Natural killer cell (primary cell): ENCODE results near the gene CTSH. TPM values are rescaled to one million over a fixed set of nuclear protein-coding genes. Genes with fewer than 3 reads are reported as not detected.

Experiments used
- ATAC-seq, 3 donors: fragments of 150-1000 bp in 2 of 3; fragments of 200-7000 bp in 1 of 3; cut with Tn5 transposase; 1 replicate in 1 of 3; 2 replicates in 2 of 3; pipeline ENCODE4 v1.10.0; 2021; ENCODE audit warnings: mild to moderate bottlenecking in 2 of 3, moderate library complexity in 2 of 3
- DNase-seq, 2 donors: peaks; one replicate each; pipeline versions ENCODE4 v3.0.0 to v3.0.0-alpha.2; 2013 to 2021; ENCODE audit warnings: mixed read lengths in 1 of 2
- H3K27ac ChIP-seq: one replicate; pipeline ENCODE4 v1.5.1; 2013; ENCODE audit warnings: mild to moderate bottlenecking, low read length
- H3K27me3 ChIP-seq: one replicate; pipeline ENCODE4 v1.6.1; 2013; ENCODE audit warnings: low read length; ENCODE audit not compliant: control insufficient read depth, insufficient read depth
- H3K36me3 ChIP-seq: one replicate; pipeline ENCODE4 v1.6.1; 2013; ENCODE audit warnings: low read length; ENCODE audit not compliant: control insufficient read depth, insufficient read depth
- H3K4me1 ChIP-seq: one replicate; pipeline ENCODE4 v1.6.1; 2013; ENCODE audit warnings: low read length; ENCODE audit not compliant: control insufficient read depth, insufficient read depth
- H3K4me3 ChIP-seq: one replicate; pipeline ENCODE4 v1.5.1; 2013; ENCODE audit warnings: low read length
- H3K9me3 ChIP-seq: one replicate; pipeline ENCODE4 v1.6.1; 2013; ENCODE audit warnings: low read length; ENCODE audit not compliant: control insufficient read depth, insufficient read depth
- H3K27ac Mint-ChIP-seq, 2 donors: one replicate each; pipeline ENCODE4 v1.8.0; 2022; ENCODE audit warnings: mild to moderate bottlenecking in 2 of 2, mixed read lengths in 2 of 2, moderate library complexity in 1 of 2
- H3K27me3 Mint-ChIP-seq, 2 donors: one replicate each; pipeline ENCODE4 v1.8.0; 2022; ENCODE audit warnings: low read depth in 2 of 2, mixed read lengths in 2 of 2
- H3K36me3 Mint-ChIP-seq: one replicate; pipeline ENCODE4 v1.8.0; 2022; ENCODE audit warnings: mixed read lengths
- H3K4me1 Mint-ChIP-seq, 2 donors: one replicate each; pipeline ENCODE4 v1.8.0; 2022; ENCODE audit warnings: mixed read lengths in 2 of 2
- H3K4me3 Mint-ChIP-seq: one replicate; pipeline ENCODE4 v1.8.0; 2022; ENCODE audit warnings: mild to moderate bottlenecking, moderate library complexity, mixed read lengths
- H3K9me3 Mint-ChIP-seq, 2 donors: one replicate each; pipeline ENCODE4 v1.8.0; 2022; ENCODE audit warnings: mixed read lengths in 2 of 2
- WGBS: methylation state at CpG from one replicate; pipeline ENCODE4 v1.1.7; 2013; ENCODE audit warnings: missing lambda C conversion rate; ENCODE audit not compliant: insufficient coverage; 5-methylcytosine and 5-hydroxymethylcytosine counted together
- intact Hi-C: fragments of 100-400 bp; cut with micrococcal nuclease; formaldehyde crosslinking; loops from one replicate; pipeline ENCODE4 v1.14.2; 2022
- total RNA-seq, 4 donors: library from RNA; stranded (reverse); fragments of 120-200 nt in 1 of 4; gene quantifications; one replicate each; pipeline versions ENCODE4 v1.2.3 to v1.2.4, GENCODE V29; 2013 to 2022
- TF ChIP-seq, protein P1 (sequence below): fragments of 200-600 bp; IDR thresholded peaks from one replicate; pipeline ENCODE4 v1.8.0; 2022; ENCODE audit warnings: antibody characterized with exemption

CTSH gene
- total RNA-seq, 3 donors from 2014 or later (not counting 1 experiment from before 2014, with no cell fraction given) = 8.8 to 18.1 (median 9.7) TPM

DNA sequence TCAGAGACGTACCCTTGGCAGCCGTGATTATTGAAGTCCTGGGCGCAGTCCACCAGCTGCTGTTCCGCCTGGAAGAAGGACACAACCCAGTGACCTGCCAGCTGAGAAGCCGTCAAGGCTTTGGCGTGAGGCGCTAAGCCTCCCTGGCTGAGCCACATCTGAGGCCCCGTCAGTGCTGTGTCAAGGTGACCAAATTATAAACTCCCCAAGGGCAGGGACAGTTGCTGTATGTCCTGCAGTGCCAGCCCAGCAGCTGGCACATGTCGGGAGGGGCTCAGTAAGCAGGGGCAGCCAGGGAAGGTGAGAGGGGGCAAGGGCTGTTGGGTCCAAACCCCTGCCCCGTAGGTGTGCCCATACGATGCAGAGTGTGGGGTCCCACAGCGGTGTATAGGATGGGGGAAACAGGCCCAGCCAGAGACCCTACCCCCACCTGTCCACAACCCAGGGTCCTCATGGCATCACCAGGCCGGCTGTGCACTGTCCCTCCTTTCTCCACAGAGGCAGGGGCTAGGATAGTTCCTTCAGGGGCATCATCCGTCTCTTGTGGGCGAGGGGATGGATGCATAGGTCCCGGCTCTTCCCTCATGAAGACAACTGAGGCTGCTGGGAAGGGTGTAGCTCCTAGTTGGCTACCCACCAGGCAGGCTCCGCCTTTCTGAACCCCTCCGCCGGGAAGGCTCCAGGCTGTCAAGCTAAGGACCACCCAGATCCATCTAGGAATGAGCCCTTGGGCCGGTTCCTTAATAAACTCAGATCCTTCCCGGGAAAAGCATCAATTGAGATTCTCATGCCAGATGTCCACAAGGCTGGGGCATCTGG lies 13.2 kb downstream of the CTSH start:
- no peak overlapping the region for H3K27ac Mint-ChIP-seq
- H3K4me3 Mint-ChIP-seq = no peak overlapping the region
- Histone ChIP-seq H3K9me3 (no peaks in the 10 kb centered on the region), H3K36me3 (peaks cover 11% of the 10 kb centered on the region), H3K27ac (no peak overlapping the region), H3K4me1 (peaks cover 9% of the 10 kb centered on the region), H3K27me3 (no peaks in the 10 kb centered on the region), H3K4me3 (no peak overlapping the region)
- intact Hi-C loops = no loop called here
- H3K9me3 Mint-ChIP-seq = no peaks in the 10 kb centered on the region
- DNase-seq (no peak), ATAC-seq (no peak)
- H3K4me1 Mint-ChIP-seq = no peaks in the 10 kb centered on the region
- H3K27me3 Mint-ChIP-seq = no peaks in the 10 kb centered on the region
- H3K36me3 Mint-ChIP-seq = no peaks in the 10 kb centered on the region
- TF ChIP-seq, protein P1, sequence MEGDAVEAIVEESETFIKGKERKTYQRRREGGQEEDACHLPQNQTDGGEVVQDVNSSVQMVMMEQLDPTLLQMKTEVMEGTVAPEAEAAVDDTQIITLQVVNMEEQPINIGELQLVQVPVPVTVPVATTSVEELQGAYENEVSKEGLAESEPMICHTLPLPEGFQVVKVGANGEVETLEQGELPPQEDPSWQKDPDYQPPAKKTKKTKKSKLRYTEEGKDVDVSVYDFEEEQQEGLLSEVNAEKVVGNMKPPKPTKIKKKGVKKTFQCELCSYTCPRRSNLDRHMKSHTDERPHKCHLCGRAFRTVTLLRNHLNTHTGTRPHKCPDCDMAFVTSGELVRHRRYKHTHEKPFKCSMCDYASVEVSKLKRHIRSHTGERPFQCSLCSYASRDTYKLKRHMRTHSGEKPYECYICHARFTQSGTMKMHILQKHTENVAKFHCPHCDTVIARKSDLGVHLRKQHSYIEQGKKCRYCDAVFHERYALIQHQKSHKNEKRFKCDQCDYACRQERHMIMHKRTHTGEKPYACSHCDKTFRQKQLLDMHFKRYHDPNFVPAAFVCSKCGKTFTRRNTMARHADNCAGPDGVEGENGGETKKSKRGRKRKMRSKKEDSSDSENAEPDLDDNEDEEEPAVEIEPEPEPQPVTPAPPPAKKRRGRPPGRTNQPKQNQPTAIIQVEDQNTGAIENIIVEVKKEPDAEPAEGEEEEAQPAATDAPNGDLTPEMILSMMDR = no peak
- 92% methylated on average over 21 of the region's 21 CpGs for WGBS

DNA sequence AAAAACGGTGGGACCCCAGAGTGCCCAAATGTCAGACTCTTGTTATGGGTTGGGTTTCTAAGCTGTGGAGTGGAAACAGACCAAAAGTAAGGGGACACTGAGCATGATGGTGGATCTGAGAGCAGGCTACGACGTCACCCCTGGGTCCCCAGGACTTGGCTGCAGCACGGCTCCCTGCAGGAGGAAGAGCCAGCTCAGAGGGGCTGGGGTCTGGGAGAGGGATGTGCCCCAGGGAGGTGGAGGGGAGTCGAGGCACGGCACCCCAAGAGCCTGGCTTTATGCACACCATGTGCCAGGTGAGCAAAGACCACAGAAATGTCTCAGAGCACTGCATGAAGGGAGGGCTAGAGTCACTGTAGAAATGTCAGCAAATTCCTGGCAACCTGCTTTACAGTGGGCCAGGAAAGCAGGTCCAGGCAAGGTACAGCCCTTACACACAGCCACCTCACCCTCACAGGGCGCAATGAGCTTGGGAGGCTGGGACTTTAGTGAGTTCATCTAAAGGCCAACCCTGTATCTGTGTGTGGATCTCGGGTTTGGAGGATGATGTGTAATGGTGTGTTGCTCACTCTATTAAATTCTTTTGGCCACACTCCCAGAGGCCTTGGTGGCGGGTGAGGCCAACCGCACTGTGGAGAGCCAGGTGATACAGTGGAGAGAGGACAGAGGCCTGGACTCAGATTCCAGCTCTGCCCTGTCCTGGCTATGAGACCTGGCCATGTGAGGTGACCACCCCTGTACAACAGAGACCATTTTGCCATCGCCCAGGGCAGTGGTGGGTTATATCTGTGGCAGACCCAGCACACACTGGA lies 14.1 kb downstream of the CTSH start:
- WGBS = 81% methylated on average over 10 of the region's 11 CpGs

DNA sequence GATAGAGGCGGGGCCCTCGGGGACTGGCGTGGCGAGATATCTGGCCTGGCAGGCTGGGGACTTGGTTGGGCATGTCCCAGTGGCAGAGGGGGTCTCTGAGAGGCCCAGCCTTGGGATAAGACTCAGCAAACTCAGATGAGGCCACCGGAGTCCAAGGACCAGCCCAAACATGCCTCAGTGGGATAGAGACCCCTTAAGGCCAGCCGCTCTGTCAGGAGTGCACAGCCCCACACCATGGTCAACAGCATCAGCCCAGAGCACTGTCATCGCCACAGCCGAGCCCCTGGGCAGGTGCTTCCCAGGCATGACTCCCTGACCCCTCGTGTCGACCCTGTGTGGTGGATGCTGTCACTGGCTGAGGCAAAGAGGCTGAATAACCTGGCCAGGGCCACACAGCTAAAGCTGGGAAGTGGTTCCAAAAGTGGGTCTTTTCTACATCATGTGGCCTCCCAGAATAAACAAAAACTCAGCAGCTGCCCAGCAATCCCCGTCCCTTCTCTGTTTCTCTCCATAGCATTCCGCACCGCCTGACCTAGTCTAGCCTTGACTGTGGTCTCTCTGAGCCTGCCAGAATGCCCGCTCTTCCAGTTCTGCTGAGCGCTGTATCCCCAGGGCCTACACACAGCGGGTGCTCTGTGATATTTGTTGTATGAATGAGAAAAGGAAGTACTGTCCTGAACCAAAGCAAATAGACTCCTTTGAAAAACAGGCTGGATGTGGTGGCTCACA lies 15.1 kb downstream of the CTSH start:
- no peak for DNase-seq
- Histone ChIP-seq H3K27me3 (no peaks in the 10 kb centered on the region), H3K4me1 (no peaks in the 10 kb centered on the region), H3K9me3 (no peaks in the 10 kb centered on the region), H3K36me3 (peaks cover 10% of the 10 kb centered on the region), H3K27ac (no peak overlapping the region), H3K4me3 (no peak overlapping the region)
- Mint-ChIP-seq H3K4me1 (no peaks in the 10 kb centered on the region), H3K9me3 (no peaks in the 10 kb centered on the region), H3K27me3 (no peaks in the 10 kb centered on the region), H3K36me3 (no peaks in the 10 kb centered on the region), H3K27ac (no peak overlapping the region), H3K4me3 (no peak overlapping the region)
- intact Hi-C loops = no loop called here
- no peak for ATAC-seq
- TF ChIP-seq, protein P1 = no peak
- WGBS = 95% methylated on average over 16 of the region's 16 CpGs

More for the DNA sequence above, 14.1 kb downstream of the CTSH start:
- Histone ChIP-seq H3K4me3 (no peak overlapping the region), H3K36me3 (peaks cover 11% of the 10 kb centered on the region), H3K27ac (no peak overlapping the region), H3K4me1 (peaks cover under 1% of the 10 kb centered on the region), H3K9me3 (no peaks in the 10 kb centered on the region), H3K27me3 (no peaks in the 10 kb centered on the region)
- Mint-ChIP-seq H3K27ac (no peak overlapping the region), H3K4me3 (no peak overlapping the region), H3K4me1 (no peaks in the 10 kb centered on the region), H3K36me3 (no peaks in the 10 kb centered on the region), H3K9me3 (no peaks in the 10 kb centered on the region), H3K27me3 (no peaks in the 10 kb centered on the region)
- ATAC-seq (no peak), DNase-seq (no peak)
- TF ChIP-seq, protein P1 = no peak
- intact Hi-C loops = no loop called here
